PC-3 (cell line): ENCODE measurements around the gene RET. TPM values are rescaled to one million over a fixed set of nuclear protein-coding genes. Genes with fewer than 3 reads are reported as not detected.
A peak's percentile ranks its signal among the peaks of the same experiment; 100 is the strongest.

Source experiments
- ATAC-seq: fragments of 200-7000 bp; cut with Tn5 transposase; 2 replicates; pipeline ENCODE4 v1.9.1; 2020; ENCODE audit warnings: mild to moderate bottlenecking, moderate library complexity
- BruUV-seq: library from RNA; stranded (reverse); fragments of 400-500 nt; replicated peaks from 2 replicates; lab custom pipeline; 2021; lab: Mats Ljungman, UMichigan
- CTCF ChIA-PET: fragments of 300-600 bp; sonication (Branson Sonifier 250); formaldehyde crosslinking; loops from one replicate; lab custom pipeline; 2022; ENCODE audit warnings: antibody characterized with exemption; lab: Charles Lee
- POLR2A ChIA-PET: fragments of 300-600 bp; sonication (Branson Sonifier 250); formaldehyde crosslinking; loops from one replicate; lab custom pipeline; 2022; ENCODE audit warnings: antibody characterized with exemption; ENCODE audit not compliant: unreplicated experiment; lab: Charles Lee
- DNase-seq: peaks from one replicate; pipeline ENCODE4 v3.0.0-alpha.2; 2015
- H2AFZ ChIP-seq: fragments of 300-600 bp; sonication (generic); 2 replicates; pipeline ENCODE4 v1.6.0; 2016; ENCODE audit warnings: antibody characterized with exemption, low read length
- H3F3A ChIP-seq: fragments of 300-600 bp; sonication (generic); one replicate; pipeline ENCODE4 v1.6.0; 2017; ENCODE audit warnings: antibody characterized with exemption, low read length, control low read depth, mild to moderate bottlenecking; ENCODE audit not compliant: unreplicated experiment
- H3K27ac ChIP-seq: fragments of 300-600 bp; sonication (generic); 2 replicates; pipeline ENCODE4 v1.5.1; 2016; ENCODE audit warnings: mild to moderate bottlenecking, low read length
- H3K27me3 ChIP-seq: fragments of 300-600 bp; sonication (generic); 2 replicates; pipeline ENCODE4 v1.6.1; 2016; ENCODE audit warnings: low read length, mixed read lengths
- H3K36me3 ChIP-seq: fragments of 300-600 bp; sonication (generic); 2 replicates; pipeline ENCODE4 v1.6.1; 2016; ENCODE audit warnings: low read depth, mixed run types, low read length, mixed read lengths
- H3K4me1 ChIP-seq: fragments of 300-600 bp; sonication (generic); 2 replicates; pipeline ENCODE4 v1.5.1; 2016; ENCODE audit warnings: low read length; ENCODE audit not compliant: insufficient read depth
- H3K4me2 ChIP-seq: fragments of 300-600 bp; sonication (generic); 2 replicates; pipeline ENCODE4 v1.6.0; 2016; ENCODE audit warnings: low read length
- H3K4me3 ChIP-seq: fragments of 300-600 bp; sonication (generic); 2 replicates; pipeline ENCODE4 v1.5.1; 2016; ENCODE audit warnings: mild to moderate bottlenecking, low read length, mixed read lengths
- H3K79me2 ChIP-seq: fragments of 300-600 bp; sonication (generic); 2 replicates; pipeline ENCODE4 v1.6.1; 2017; ENCODE audit warnings: low read length, mixed read lengths
- H3K9ac ChIP-seq: fragments of 300-600 bp; sonication (generic); 2 replicates; pipeline ENCODE4 v1.6.0; 2016; ENCODE audit warnings: mild to moderate bottlenecking, low read length
- H3K9me2 ChIP-seq: fragments of 300-600 bp; sonication (generic); replicated peaks from 2 replicates; pipeline ENCODE4 v1.6.1; 2016; ENCODE audit warnings: mixed run types, low read length, mixed read lengths
- H3K9me3 ChIP-seq: fragments of 300-600 bp; sonication (generic); 2 replicates; pipeline ENCODE4 v1.6.1; 2016; ENCODE audit warnings: low read length, mixed read lengths
- H4K20me1 ChIP-seq: fragments of 300-600 bp; sonication (generic); 2 replicates; pipeline ENCODE4 v1.6.1; 2016; ENCODE audit warnings: low read length, mixed read lengths
- CTCF ChIP-seq: fragments of 300-600 bp; sonication (generic); conservative IDR thresholded peaks from 2 replicates; pipeline ENCODE4 v1.5.1; 2017; ENCODE audit warnings: antibody characterized with exemption, low read depth, mild to moderate bottlenecking, low read length
- EZH2 ChIP-seq: fragments of 300-600 bp; sonication (generic); IDR thresholded peaks from one replicate; pipeline ENCODE4 v1.6.1; 2017; ENCODE audit warnings: antibody characterized with exemption, mild to moderate bottlenecking, low read length; ENCODE audit not compliant: unreplicated experiment
- EZH2phosphoT487 ChIP-seq: fragments of 300-600 bp; sonication (generic); IDR thresholded peaks from 2 replicates; pipeline ENCODE4 v1.6.1; 2018; ENCODE audit warnings: mild to moderate bottlenecking, antibody characterized with exemption, low read length, borderline replicate concordance
- intact Hi-C: fragments of 100-400 bp; cut with micrococcal nuclease; formaldehyde crosslinking; loops from 2 replicates; pipeline ENCODE4 v1.9.0; 2023
- total RNA-seq: library from RNA; depleted of rRNA; stranded (reverse); fragments of >200 nt; gene quantifications from 2 replicates; pipeline ENCODE4 v1.2.3, GENCODE V29; 2014

The RET gene
- total RNA-seq, 1 experiment from 2014 or later = not detected

GRCh38 chr10:43076311-43076875, 476 bp upstream of the RET start:
- Histone ChIP-seq H3K4me1 (no peaks in the 10 kb centered on the region), H3K4me2 (no peak overlapping the region), H3K79me2 (no peaks in the 10 kb centered on the region), H3K4me3 (no peak overlapping the region), H2AFZ (no peak overlapping the region), H3K9me3 (no peaks in the 10 kb centered on the region), H3K9me2 (no peaks in the 10 kb centered on the region), H3F3A (no peaks in the 10 kb centered on the region), H3K27ac (no peak overlapping the region), H4K20me1 (no peaks in the 10 kb centered on the region), H3K27me3 (peaks cover 37% of the 10 kb centered on the region), H3K9ac (no peak overlapping the region), H3K36me3 (no peaks in the 10 kb centered on the region)
- BruUV-seq = no TSS peak
- ChIA-PET CTCF (interaction anchor here (0.6 kb wide), 2 partner anchors 211 to 760 kb away, joined by 3 to 7 read pairs; no protein-coding TSS in a partner anchor), POLR2A (no interaction called here)
- TF ChIP-seq EZH2phosphoT487 (peak; percentile 60; the same call in 1 of the 2 replicates), CTCF (no peak), EZH2 (peak; percentile 60)
- no peak for ATAC-seq
- intact Hi-C loops = no loop called here
- no peak for DNase-seq

GRCh38 chr10:43077421-43078171, 727 bp downstream of the RET start:
- no peak overlapping the region for H3K27ac ChIP-seq
- intact Hi-C loops = no loop called here
- DNase-seq (no peak), ATAC-seq (no peak)
- no peaks in the 10 kb centered on the region for H3K36me3 ChIP-seq
- no peaks in the 10 kb centered on the region for H3F3A ChIP-seq
- no peak overlapping the region for H3K9ac ChIP-seq
- H3K4me3 ChIP-seq = peak overlapping the region; percentile 55
- H3K79me2 ChIP-seq = no peaks in the 10 kb centered on the region
- peak overlapping the region; percentile 64 for H3K4me2 ChIP-seq
- POLR2A ChIA-PET = no interaction called here
- TF ChIP-seq CTCF (no peak), EZH2 (peak; percentile 50)
- no peaks in the 10 kb centered on the region for H3K9me3 ChIP-seq
- no peaks in the 10 kb centered on the region for H3K9me2 ChIP-seq
- no peak overlapping the region for H2AFZ ChIP-seq
- H3K27me3 ChIP-seq = peaks cover 44% of the 10 kb centered on the region
- no peaks in the 10 kb centered on the region for H4K20me1 ChIP-seq
- CTCF ChIA-PET = no interaction called here
- BruUV-seq = no TSS peak
- no peaks in the 10 kb centered on the region for H3K4me1 ChIP-seq
